D721Med (cell line): ENCODE data around the gene LANCL2.
"Not testable (repeated sequence)": the region's sequence is repeated elsewhere in the genome, so short reads cannot be mapped to it uniquely, and the experiment has no call there.

Experiments used
- DNase-seq: peaks from one replicate; pipeline ENCODE4 v3.0.0; 2011; ENCODE audit warnings: low spot score; ENCODE audit not compliant: insufficient read length
- FAIRE-seq: peaks from 2 replicates; lab custom pipeline; 2011; peaks lifted over from hg19 to GRCh38; lab: Jason Lieb, UNC
- TF ChIP-seq, protein P1 (sequence below): IDR thresholded peaks from 2 replicates; pipeline ENCODE4 v1.5.1; 2012; ENCODE audit warnings: mild to moderate bottlenecking, control low read depth; ENCODE audit not compliant: insufficient read depth; ENCODE audit errors: missing control alignments

LANCL2 gene

DNA sequence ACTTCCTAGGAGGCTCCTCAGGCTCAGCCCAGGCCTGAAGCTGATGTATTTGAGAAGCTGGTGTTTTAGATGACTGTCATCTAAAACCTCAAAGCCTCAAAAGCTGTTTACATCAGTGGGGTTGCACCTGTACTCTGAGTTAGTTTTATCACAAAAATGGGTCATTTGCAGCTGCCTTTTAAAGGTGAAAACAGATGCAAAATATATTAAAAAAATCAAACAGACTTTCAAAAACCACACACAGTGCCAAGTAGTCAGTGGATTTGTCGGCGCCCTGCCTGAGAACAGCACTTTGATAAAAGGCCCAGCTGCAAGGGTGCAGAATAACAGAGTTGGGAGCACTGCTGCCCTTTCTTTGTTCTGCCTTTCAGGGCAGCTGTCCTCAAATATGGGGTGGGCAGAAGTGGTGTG, 104.1 kb downstream of the LANCL2 start:
- TF ChIP-seq, protein P1, sequence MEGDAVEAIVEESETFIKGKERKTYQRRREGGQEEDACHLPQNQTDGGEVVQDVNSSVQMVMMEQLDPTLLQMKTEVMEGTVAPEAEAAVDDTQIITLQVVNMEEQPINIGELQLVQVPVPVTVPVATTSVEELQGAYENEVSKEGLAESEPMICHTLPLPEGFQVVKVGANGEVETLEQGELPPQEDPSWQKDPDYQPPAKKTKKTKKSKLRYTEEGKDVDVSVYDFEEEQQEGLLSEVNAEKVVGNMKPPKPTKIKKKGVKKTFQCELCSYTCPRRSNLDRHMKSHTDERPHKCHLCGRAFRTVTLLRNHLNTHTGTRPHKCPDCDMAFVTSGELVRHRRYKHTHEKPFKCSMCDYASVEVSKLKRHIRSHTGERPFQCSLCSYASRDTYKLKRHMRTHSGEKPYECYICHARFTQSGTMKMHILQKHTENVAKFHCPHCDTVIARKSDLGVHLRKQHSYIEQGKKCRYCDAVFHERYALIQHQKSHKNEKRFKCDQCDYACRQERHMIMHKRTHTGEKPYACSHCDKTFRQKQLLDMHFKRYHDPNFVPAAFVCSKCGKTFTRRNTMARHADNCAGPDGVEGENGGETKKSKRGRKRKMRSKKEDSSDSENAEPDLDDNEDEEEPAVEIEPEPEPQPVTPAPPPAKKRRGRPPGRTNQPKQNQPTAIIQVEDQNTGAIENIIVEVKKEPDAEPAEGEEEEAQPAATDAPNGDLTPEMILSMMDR = no peak
- no peak for DNase-seq
- no peak for FAIRE-seq

DNA sequence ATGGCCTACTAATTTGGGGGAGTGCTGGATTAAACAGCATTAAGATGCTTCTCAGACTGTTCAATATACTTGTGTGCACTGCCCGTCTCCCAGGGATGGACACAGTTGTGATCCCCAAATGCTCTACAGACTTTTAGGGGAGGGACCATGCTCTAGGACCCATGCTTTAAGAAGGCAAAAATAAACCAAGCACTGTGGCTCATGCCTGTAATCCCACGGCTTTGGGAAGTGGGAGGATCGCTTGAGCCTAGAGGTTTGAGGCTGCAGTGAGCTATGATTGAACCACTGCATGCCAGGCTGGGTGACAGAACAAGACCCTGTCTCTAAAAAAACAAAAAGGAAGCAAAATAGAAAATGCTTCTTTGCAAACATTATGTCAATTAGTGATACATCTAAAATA, 104.6 kb downstream of the LANCL2 start:
- FAIRE-seq (no peak), DNase-seq (no peak)
- TF ChIP-seq, protein P1 = no peak

DNA sequence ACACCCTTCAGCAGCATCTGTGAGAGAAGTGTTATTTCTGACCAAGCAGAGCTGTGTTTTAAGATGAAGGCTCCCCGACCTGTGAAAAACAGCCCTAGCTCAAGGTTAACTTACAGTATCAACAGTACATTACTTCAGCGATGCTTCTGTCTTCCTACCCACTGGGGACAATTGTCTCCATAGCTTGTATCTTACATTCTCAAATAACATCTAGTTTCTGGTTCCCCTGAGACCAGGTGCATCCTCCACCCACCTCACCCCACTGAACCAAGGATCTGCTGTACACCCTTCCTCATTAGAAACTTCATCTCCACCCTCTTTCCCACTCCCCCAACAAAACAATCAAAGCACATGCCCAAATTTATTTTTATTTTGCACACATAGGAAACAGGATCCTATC, 105.1 kb downstream of the LANCL2 start:
- FAIRE-seq (no peak), DNase-seq (no peak)

DNA sequence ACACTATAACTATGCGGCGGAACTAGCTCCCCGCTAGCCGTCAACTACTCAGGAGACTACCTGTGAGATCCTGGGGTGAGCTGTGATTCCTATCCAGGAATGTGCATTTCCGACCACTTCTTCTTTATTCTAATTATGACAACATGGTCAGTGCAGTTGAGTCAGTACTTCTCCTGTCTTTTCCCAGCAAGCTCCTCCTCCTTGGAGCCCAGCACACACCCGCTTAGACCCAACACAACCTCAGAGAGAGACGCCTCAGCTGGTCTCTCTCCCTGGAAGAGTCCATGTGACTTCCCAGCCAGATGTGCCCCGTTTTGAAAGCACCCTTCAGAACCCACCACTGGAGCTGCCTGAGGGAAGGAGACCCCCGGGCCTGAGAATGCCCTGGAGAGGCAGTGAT, 106.5 kb downstream of the LANCL2 start:
- not testable (repeated sequence) for DNase-seq, FAIRE-seq

More for the DNA sequence above, 105.1 kb downstream of the LANCL2 start:
- TF ChIP-seq, protein P1 = no peak

DNA sequence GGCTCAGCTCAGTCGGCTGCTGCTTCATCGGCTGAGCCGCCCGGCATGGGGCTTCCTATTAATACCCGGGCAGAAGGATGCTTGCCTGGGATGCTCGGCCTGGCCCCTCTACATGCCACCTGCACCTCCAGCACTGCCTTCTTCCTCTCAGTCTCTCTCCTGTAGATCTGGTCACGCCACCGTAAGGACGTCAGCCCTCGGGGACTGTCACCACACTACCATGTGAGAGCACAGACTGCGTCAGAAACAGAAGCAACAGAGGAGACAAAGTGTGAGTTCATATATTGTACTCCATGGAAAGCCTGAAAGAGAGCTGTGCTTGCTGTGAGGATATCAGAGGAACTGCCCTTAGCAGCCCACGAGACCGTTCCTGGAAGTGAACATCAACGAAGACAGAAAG, 107.3 kb downstream of the LANCL2 start:
- DNase-seq, FAIRE-seq: not testable (repeated sequence)

DNA sequence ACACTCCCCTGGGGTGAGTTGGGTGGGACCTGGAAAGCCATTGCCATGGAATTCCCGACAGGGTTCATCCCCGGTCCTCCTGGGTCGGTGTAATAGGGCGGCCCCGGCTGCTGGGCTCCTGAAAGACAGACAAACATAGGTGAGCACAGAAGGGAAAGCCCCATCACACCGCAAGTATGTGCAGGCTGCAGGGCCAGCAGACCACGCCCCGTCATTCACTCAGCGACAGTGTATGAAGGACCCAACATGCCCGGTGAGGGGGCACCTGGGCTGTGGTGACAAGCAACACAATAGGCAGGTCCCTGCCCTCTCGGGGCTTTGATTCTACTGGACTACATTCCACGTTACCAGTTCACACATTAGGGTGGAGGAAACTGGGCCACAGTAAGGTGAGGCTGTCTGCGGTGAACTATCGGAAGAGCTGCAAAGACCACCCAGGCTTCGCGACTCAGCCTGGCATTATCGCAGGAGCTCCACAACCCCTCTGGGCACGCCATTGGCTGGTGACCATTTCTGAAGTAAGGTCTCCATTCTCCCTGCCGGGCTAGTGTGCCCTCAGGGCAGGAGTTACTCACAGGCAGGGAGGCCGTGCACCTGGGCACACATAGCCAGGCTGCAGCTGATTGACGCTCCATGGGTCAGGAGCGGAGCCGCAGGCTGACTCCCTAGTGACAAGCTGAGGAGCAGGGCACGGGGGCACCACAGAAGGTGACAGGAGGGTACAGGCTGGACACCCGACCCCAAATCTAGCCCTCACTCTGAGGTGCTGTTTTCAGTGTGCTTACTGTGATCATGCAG, 108.0 kb downstream of the LANCL2 start:
- DNase-seq (no peak), FAIRE-seq (no peak)
- TF ChIP-seq, protein P1 = no peak

DNA sequence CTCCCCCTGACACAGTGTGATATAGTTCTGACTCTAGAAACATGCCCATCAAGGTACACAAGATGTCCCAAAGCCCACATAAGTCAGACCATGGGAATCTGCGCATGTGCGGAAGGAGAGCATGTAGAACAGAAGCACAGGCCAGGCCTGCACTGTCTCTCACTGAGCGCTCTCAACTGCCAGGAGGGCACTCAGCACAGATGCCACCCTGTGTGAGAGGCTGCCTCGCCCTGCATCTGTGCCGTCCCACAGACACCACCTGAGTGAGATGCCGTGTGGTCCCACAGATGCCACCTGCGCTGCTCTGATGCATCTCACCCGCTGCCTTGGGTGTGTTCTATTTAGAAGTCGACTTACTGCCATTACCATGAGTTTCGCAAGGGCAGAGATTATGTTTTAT, 108.8 kb downstream of the LANCL2 start:
- TF ChIP-seq, protein P1 = no peak
- FAIRE-seq (no peak), DNase-seq (no peak)

DNA sequence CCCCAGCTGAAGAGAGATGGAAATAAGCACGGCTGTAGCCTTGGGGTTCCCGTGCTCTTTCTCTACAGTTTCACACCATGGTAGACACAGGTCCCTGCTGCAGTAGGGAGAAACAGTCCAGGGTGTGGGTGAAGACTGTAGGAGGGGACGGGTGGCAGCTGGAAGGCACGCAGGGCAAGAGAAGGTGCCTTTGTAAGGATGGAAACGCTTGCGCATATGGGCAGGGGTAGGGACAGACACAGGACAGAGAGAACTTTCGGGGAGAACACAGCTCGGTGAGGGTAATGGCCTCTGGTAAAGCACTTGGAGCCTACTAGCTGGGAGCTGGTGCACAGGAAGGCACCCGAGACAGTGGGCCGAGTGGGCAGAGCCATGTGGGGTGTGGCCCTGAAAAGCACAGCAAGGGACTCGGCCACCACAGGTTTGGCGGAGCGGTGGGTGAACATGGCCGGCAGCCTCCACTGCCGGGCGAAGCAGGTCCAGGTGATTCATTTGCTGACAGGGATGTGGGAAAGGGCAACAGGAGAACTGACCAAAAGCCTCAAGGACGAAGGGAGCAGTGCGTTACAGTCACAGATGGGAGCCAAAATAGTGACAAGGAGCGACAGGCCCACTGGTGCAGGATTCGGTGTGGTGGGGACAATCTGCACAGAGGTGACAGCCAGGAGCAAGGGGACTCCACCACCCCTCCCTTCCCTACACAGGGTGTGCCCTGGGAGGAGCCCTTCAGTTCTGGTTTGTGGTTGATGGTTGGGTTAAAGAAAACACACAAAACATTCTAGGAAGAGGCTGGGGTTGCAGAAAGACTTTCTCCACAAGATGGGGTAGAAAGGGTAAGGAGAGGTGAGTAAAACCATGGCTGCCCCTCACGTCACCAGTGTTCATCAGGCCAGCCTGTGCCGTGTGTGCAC, 110.1 kb downstream of the LANCL2 start:
- DNase-seq (no peak), FAIRE-seq (no peak)
- TF ChIP-seq, protein P1 = no peak
